GM12878 (cell line): ENCODE results near the gene RAC2. TPM values are rescaled to one million over a fixed set of nuclear protein-coding genes. Genes with fewer than 3 reads are reported as not detected.

ENCODE experiments used
- ATAC-seq: fragments of 200-7000 bp; cut with Tn5 transposase; 3 replicates; pipeline ENCODE4 v1.9.1; 2020; ENCODE audit warnings: mild to moderate bottlenecking, moderate library complexity
- BruUV-seq: library from RNA; stranded (reverse); fragments of 400-500 nt; replicated peaks from 2 replicates; lab custom pipeline; 2021; lab: Mats Ljungman, UMichigan
- CTCF ChIA-PET: fragments of 300-600 bp; sonication (Branson Sonifier 250); formaldehyde crosslinking; extraction: SDS; loops from one replicate; lab custom pipeline; 2021; ENCODE audit warnings: inconsistent platforms; lab: Yijun Ruan, JAX
- POLR2A ChIA-PET: fragments of 350-600 bp; formaldehyde crosslinking; extraction: SDS; loops from one replicate; lab custom pipeline; 2021; ENCODE audit warnings: inconsistent platforms; lab: Charles Lee
- RAD21 ChIA-PET: fragments of 300-600 bp; sonication (Branson Sonifier 250); formaldehyde crosslinking; loops from one replicate; lab custom pipeline; 2023; ENCODE audit warnings: antibody characterized with exemption; ENCODE audit not compliant: unreplicated experiment; lab: Charles Lee
- SMC1A ChIA-PET: fragments of 300-600 bp; sonication (Branson Sonifier 250); formaldehyde crosslinking; loops from one replicate; lab custom pipeline; 2023; ENCODE audit not compliant: unreplicated experiment, uncharacterized antibody; lab: Charles Lee
- DNase-seq: peaks from one replicate; pipeline ENCODE4 v3.0.0-alpha.2; 2011; ENCODE audit warnings: low read depth, low spot score
- FAIRE-seq: peaks from 3 replicates; lab custom pipeline; 2011; peaks lifted over from hg19 to GRCh38; lab: Jason Lieb, UNC
- H2AFZ ChIP-seq: 2 replicates; pipeline ENCODE4 v1.6.0; 2011; ENCODE audit warnings: low read depth, low read length, control low read depth; ENCODE audit not compliant: control insufficient read depth
- H3K27ac ChIP-seq: 2 replicates; pipeline ENCODE4 v1.5.1; 2011; ENCODE audit warnings: control low read depth; ENCODE audit not compliant: control insufficient read depth, insufficient read depth
- H3K27me3 ChIP-seq, 2 experiments: replicated peaks in 1 of 2; 2 replicates each; pipeline versions ENCODE4 v1.6.0 to v1.6.1; 2011; ENCODE audit warnings: low read length in 1 of 2; ENCODE audit not compliant: control insufficient read depth in 2 of 2, insufficient read depth in 2 of 2
- H3K36me3 ChIP-seq, 2 experiments: 2 replicates each; pipeline ENCODE4 v1.5.1; 2011; ENCODE audit warnings: low read length in 1 of 2; ENCODE audit not compliant: control insufficient read depth in 2 of 2, insufficient read depth in 2 of 2
- H3K4me1 ChIP-seq: 2 replicates; pipeline ENCODE4 v1.6.1; 2011; ENCODE audit warnings: mild to moderate bottlenecking, low read length, moderate library complexity, mixed read lengths; ENCODE audit not compliant: control insufficient read depth, insufficient read depth
- H3K4me2 ChIP-seq: 2 replicates; pipeline ENCODE4 v1.6.0; 2011; ENCODE audit warnings: control low read depth; ENCODE audit not compliant: control insufficient read depth, insufficient read depth
- H3K4me3 ChIP-seq: fragments of 200-600 bp; sonication (generic); 2 replicates; pipeline ENCODE4 v1.5.1; 2016
- H3K79me2 ChIP-seq: 2 replicates; pipeline ENCODE4 v1.6.0; 2011; ENCODE audit warnings: low read length; ENCODE audit not compliant: control insufficient read depth, insufficient read depth
- H3K9ac ChIP-seq: 2 replicates; pipeline ENCODE4 v1.8.0; 2011; ENCODE audit warnings: low read length, control low read depth, mixed read lengths; ENCODE audit not compliant: control insufficient read depth, insufficient read depth
- H3K9me3 ChIP-seq: replicated peaks from 3 replicates; pipeline ENCODE4 v1.5.1; 2011; ENCODE audit warnings: mild to moderate bottlenecking, low read length; ENCODE audit not compliant: control insufficient read depth, insufficient read depth
- H4K20me1 ChIP-seq: 2 replicates; pipeline ENCODE4 v1.6.0; 2011; ENCODE audit not compliant: control insufficient read depth, insufficient read depth
- CBX3 ChIP-seq: fragments of 200-600 bp; sonication (generic); IDR thresholded peaks from 2 replicates; pipeline ENCODE4 v1.6.1; 2016; ENCODE audit warnings: low read depth, borderline replicate concordance
- CHD4 ChIP-seq: fragments of 200-600 bp; sonication (generic); IDR thresholded peaks from 2 replicates; pipeline ENCODE4 v1.6.1; 2016; ENCODE audit warnings: mild to moderate bottlenecking
- CREM ChIP-seq: IDR thresholded peaks from 2 replicates; pipeline ENCODE4 v1.6.1; 2014; ENCODE audit warnings: antibody characterized with exemption, low read depth
- EZH2 ChIP-seq: IDR thresholded peaks from 2 replicates; pipeline ENCODE4 v1.6.1; 2012; ENCODE audit warnings: low read depth, mild to moderate bottlenecking, control low read depth, inconsistent platforms, low read length, borderline replicate concordance; ENCODE audit not compliant: control insufficient read depth
- IKZF1 ChIP-seq: fragments of 450-650 bp; conservative IDR thresholded peaks from 2 replicates; pipeline ENCODE4 v1.6.1; 2017; ENCODE audit warnings: antibody characterized with exemption, mild to moderate bottlenecking
- KDM1A ChIP-seq: fragments of 200-600 bp; sonication (generic); IDR thresholded peaks from 2 replicates; pipeline ENCODE4 v1.6.1; 2016; ENCODE audit warnings: borderline replicate concordance
- MAX ChIP-seq: IDR thresholded peaks from 2 replicates; pipeline ENCODE4 v1.6.1; 2012; ENCODE audit warnings: low read depth, low read length, improper control_type of control experiment
- MXI1 ChIP-seq: fragments of 150-350 bp; IDR thresholded peaks from 2 replicates; pipeline ENCODE4 v1.6.1; 2011; ENCODE audit warnings: low read depth, mild to moderate bottlenecking, inconsistent platforms, low read length, improper control_type of control experiment
- NFYA ChIP-seq: IDR thresholded peaks from 2 replicates; pipeline ENCODE4 v1.6.1; 2011; ENCODE audit warnings: low read depth, mild to moderate bottlenecking, low read length, improper control_type of control experiment, borderline replicate concordance
- POLR2A ChIP-seq: IDR thresholded peaks from 2 replicates; pipeline ENCODE4 v1.6.1; 2011; ENCODE audit warnings: low read depth, mild to moderate bottlenecking, low read length
- POLR2AphosphoS2 ChIP-seq: IDR thresholded peaks from 2 replicates; pipeline ENCODE4 v1.6.1; 2011; ENCODE audit warnings: low read depth, mild to moderate bottlenecking, low read length, improper control_type of control experiment, moderate library complexity
- TARDBP ChIP-seq: IDR thresholded peaks from 2 replicates; pipeline ENCODE4 v1.6.1; 2016; ENCODE audit warnings: borderline replicate concordance
- WGBS: methylation state at CpG from one replicate; pipeline ENCODE4 v1.1.6; 2016; ENCODE audit warnings: low lambda C conversion rate; ENCODE audit not compliant: insufficient replicate concordance, insufficient coverage; ENCODE audit errors: missing lambda C conversion rate; 5-methylcytosine and 5-hydroxymethylcytosine counted together
- in situ Hi-C: fragments of 300-500 bp; cut with MboI; formaldehyde crosslinking; loops from 9 replicates; pipeline ENCODE4 v1.14.3; 2018; ENCODE audit warnings: mixed read lengths
- intact Hi-C: fragments of 100-400 bp; cut with micrococcal nuclease; formaldehyde crosslinking; loops from one replicate; pipeline ENCODE4 v1.14.2; 2022; ENCODE audit not compliant: unreplicated experiment
- polyA plus RNA-seq, 11 experiments: library from polyadenylated mRNA; depleted of rRNA in 4 of 11; unstranded in 6 of 11; stranded (reverse) in 5 of 11; fragments of >200 nt; fragmentation: Nextera tagmentation in 4 of 11; fragmentation: Illumina TruSeq in 1 of 11; extraction: Ambion mirVana in 4 of 11; extraction: Trizol in 1 of 11; gene quantifications; 1 replicate in 1 of 11; 2 replicates in 10 of 11; pipeline versions ENCODE4 v1.2.1 to v1.2.3, GENCODE V29; 2011 to 2016; ENCODE audit warnings: inconsistent platforms in 2 of 11, missing spikeins in 2 of 11, low read depth in 1 of 11
- total RNA-seq, 4 experiments: library from RNA; depleted of rRNA in 3 of 4; stranded (reverse); fragments of >200 nt in 3 of 4; fragmentation: Illumina TruSeq in 1 of 4; extraction: Trizol in 1 of 4; gene quantifications; 2 replicates each; pipeline versions ENCODE4 v1.2.1 to v1.2.3, GENCODE V29; 2013 to 2021
- TF ChIP-seq, protein P1 (sequence below): IDR thresholded peaks from 2 replicates; pipeline ENCODE4 v1.6.1; 2012; ENCODE audit warnings: improper control_type of control experiment, low read depth, low read length; ENCODE audit not compliant: insufficient replicate concordance
- TF ChIP-seq, protein P2 (sequence below): IDR thresholded peaks from 2 replicates; pipeline ENCODE4 v1.6.1; 2012; ENCODE audit warnings: low read length, inconsistent platforms

The RAC2 gene
- total and polyA plus RNA-seq, 10 of the 15 experiments (the other 5 are each of a cell fraction or from before 2014, with no cell fraction given): 102 to 386 (median 304) TPM

- no peak for TF ChIP-seq CREM
- TF ChIP-seq EZH2: no peak
Measured at GRCh38 chr22:37176464-37177061, 67.5 kb downstream of the RAC2 start (continued).

GRCh38 chr22:37175414-37176281, 68.4 kb downstream of the RAC2 start:
- BruUV-seq: no TSS peak
- in situ Hi-C loops (no loop called here), intact Hi-C loops (no loop called here)
- H3K4me2 ChIP-seq: no peak overlapping the region
- POLR2A ChIA-PET: no interaction called here
- DNase-seq (no peak), ATAC-seq (no peak), FAIRE-seq (no peak)
- 56% methylated on average over 18 of the region's 18 CpGs for WGBS
- no peak overlapping the region for H3K27ac ChIP-seq
- SMC1A ChIA-PET: interaction anchor here (1.0 kb wide), 1 partner anchor 17 kb away, joined by 4 read pairs; no protein-coding TSS in a partner anchor
- CTCF ChIA-PET: interaction anchor here (1.0 to 1.1 kb wide), 2 partner anchors 24 to 132 kb away, joined by 3 read pairs; no protein-coding TSS in a partner anchor
- H3K9me3 ChIP-seq: peaks cover 4% of the 10 kb centered on the region; the same call in 2 of the 3 replicates
- H4K20me1 ChIP-seq: no peaks in the 10 kb centered on the region
- H3K4me3 ChIP-seq: no peak overlapping the region
- no peaks in the 10 kb centered on the region; a peak in 2 of 4 replicates for H3K27me3 ChIP-seq
- H3K4me1 ChIP-seq: peaks cover 4% of the 10 kb centered on the region; the same call in 1 of the 2 replicates
- RAD21 ChIA-PET: interaction anchor here (0.7 to 0.8 kb wide), 2 partner anchors 10 to 22 kb away, joined by 3 read pairs; no protein-coding TSS in a partner anchor
- H3K79me2 ChIP-seq: no peaks in the 10 kb centered on the region
- H2AFZ ChIP-seq: no peak overlapping the region
- H3K36me3 ChIP-seq: no peaks in the 10 kb centered on the region
- H3K9ac ChIP-seq: no peak overlapping the region
- TF ChIP-seq MAX: no peak
- TF ChIP-seq TARDBP: no peak
- no peak for TF ChIP-seq POLR2AphosphoS2
- no peak for TF ChIP-seq IKZF1
- no peak for TF ChIP-seq NFYA
- no peak for TF ChIP-seq CBX3
- no peak for TF ChIP-seq EZH2
- no peak for TF ChIP-seq MXI1
- TF ChIP-seq, protein P1, sequence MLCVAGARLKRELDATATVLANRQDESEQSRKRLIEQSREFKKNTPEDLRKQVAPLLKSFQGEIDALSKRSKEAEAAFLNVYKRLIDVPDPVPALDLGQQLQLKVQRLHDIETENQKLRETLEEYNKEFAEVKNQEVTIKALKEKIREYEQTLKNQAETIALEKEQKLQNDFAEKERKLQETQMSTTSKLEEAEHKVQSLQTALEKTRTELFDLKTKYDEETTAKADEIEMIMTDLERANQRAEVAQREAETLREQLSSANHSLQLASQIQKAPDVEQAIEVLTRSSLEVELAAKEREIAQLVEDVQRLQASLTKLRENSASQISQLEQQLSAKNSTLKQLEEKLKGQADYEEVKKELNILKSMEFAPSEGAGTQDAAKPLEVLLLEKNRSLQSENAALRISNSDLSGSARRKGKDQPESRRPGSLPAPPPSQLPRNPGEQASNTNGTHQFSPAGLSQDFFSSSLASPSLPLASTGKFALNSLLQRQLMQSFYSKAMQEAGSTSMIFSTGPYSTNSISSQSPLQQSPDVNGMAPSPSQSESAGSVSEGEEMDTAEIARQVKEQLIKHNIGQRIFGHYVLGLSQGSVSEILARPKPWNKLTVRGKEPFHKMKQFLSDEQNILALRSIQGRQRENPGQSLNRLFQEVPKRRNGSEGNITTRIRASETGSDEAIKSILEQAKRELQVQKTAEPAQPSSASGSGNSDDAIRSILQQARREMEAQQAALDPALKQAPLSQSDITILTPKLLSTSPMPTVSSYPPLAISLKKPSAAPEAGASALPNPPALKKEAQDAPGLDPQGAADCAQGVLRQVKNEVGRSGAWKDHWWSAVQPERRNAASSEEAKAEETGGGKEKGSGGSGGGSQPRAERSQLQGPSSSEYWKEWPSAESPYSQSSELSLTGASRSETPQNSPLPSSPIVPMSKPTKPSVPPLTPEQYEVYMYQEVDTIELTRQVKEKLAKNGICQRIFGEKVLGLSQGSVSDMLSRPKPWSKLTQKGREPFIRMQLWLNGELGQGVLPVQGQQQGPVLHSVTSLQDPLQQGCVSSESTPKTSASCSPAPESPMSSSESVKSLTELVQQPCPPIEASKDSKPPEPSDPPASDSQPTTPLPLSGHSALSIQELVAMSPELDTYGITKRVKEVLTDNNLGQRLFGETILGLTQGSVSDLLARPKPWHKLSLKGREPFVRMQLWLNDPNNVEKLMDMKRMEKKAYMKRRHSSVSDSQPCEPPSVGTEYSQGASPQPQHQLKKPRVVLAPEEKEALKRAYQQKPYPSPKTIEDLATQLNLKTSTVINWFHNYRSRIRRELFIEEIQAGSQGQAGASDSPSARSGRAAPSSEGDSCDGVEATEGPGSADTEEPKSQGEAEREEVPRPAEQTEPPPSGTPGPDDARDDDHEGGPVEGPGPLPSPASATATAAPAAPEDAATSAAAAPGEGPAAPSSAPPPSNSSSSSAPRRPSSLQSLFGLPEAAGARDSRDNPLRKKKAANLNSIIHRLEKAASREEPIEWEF: no peak
- TF ChIP-seq POLR2A: no peak
- TF ChIP-seq, protein P2, sequence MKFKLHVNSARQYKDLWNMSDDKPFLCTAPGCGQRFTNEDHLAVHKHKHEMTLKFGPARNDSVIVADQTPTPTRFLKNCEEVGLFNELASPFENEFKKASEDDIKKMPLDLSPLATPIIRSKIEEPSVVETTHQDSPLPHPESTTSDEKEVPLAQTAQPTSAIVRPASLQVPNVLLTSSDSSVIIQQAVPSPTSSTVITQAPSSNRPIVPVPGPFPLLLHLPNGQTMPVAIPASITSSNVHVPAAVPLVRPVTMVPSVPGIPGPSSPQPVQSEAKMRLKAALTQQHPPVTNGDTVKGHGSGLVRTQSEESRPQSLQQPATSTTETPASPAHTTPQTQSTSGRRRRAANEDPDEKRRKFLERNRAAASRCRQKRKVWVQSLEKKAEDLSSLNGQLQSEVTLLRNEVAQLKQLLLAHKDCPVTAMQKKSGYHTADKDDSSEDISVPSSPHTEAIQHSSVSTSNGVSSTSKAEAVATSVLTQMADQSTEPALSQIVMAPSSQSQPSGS: no peak
- TF ChIP-seq KDM1A: no peak
- no peak for TF ChIP-seq CHD4
